GM18502 (cell line): ENCODE data around the gene PKD1L1.
"Not testable (repeated sequence)": the region's sequence is repeated elsewhere in the genome, so short reads cannot be mapped to it uniquely, and the experiment has no call there.

ENCODE experiments used
- ATAC-seq: cut with Tn5 transposase; IDR thresholded peaks from one replicate; pipeline ENCODE4 v1.9.1; 2021; ENCODE audit warnings: mild to moderate bottlenecking; ENCODE audit not compliant: unreplicated experiment, poor library complexity

Gene PKD1L1

DNA sequence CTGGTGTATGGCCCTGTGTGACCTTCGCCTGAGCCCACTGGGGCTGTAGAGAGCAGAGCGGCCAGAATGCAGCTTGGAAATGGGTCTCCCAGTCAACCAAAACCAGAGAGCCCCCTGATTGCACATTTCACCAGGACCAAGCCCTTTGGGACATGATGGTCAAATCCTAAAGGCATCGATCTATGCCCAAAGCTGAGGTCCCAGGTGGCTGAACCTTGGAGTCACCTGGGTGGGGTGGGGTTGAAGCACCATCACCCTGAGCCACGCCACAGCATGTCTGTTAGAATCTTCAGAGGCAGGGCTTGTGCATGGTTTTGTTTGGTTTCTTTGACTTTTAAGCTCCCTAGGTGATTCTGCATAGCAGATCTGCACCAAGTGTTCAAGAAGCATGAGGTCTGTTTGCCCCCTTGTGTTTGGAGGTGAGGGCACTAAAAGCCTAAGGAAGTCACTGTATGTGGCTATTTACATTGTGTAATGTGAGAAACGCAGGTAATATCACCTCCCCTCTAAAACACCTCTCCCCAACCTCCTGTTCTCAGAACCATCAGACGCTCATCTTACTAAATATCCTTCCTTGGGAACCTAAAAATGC, 9.6 kb downstream of the PKD1L1 start:
- no peak for ATAC-seq

DNA sequence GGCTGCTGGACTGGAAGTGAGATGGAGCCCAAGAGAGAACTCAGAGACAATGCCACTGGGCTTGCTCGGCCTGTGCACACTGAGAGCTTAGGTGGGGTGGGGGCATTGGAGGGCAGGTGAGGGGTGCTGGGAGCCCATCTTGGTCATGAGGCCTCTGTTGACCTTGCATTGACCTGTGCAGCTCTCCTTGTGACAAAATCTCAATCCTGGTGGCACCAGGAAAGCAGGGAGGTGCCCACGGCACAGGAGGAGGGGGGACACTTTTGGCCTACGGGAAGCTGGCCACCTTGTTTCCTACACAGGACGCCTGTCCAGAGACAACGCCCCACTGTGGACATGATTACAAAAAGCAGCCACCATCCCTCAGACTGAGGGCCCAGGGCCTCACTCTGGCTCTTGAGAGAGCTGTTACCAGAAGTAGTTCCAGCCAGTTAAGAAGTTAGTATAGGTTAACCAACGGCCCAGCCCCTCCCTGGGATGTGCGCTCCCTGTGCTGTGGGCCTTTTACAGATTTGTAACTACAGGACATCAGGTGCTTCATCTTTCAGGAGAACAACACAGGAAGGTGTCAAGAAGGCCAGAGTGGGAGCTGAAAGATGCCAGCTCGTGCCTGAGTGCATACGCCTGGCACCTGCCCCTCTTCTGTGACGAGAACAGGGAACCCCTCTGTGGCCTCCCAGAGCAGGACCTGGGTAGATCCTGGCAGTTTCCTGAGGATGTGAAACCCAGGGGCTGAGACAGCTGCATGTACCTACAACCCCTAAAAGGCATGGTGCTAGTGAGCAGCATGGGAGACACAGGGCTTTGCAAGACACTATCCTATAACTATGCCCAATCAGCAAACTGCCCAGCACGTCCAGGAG, 10.3 kb downstream of the PKD1L1 start:
- peak; percentile 68 for ATAC-seq

DNA sequence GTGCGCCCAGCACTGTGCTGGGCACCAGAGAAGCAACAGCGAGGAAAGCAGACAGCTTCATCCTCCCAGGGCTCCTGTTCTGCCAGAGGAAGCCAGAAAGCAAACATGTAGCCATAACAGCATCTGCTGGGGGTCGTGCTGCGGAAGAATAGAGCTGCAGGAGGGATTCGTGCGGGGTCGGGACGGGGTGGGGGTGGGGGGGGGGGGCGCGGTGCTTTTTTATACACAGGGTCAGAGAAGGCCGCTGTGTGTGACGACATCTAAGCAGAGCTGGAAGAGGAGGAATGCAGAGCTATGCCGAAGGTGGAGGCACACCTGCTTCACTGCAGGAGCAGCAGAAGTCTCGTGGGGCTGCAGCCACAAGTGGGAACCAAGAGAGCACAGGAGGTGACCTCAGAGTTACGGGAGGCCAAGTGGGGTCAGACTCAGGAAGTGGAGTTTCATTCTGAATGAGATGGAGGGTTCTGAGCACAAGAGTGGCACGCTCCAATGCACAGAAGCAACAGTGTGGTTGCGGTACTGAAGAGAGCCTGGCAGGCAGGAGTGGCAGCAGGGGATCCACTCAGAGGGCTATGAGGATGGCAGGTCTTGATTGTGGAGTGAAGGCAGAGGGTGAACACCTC, 11.1 kb downstream of the PKD1L1 start:
- peak; percentile 94 for ATAC-seq

DNA sequence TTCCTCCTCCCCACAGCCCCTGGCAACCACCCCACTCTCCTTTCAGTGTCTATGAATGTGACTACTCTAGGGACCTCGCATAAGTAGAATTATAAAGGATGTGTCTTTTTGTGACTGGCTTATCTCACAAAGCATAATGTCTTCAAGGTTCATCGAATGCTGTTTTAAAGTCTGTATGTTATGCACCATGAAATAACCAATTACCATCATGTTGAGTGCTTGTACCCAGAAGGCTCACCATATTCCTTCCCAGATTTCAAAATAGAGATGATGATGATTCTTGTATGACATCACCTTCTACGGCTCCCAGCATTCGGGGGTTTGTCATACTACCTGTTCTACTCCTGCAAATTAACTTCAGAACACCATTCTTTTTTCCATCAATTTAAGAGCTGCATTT, 11.9 kb downstream of the PKD1L1 start:
- ATAC-seq, result no peak

DNA sequence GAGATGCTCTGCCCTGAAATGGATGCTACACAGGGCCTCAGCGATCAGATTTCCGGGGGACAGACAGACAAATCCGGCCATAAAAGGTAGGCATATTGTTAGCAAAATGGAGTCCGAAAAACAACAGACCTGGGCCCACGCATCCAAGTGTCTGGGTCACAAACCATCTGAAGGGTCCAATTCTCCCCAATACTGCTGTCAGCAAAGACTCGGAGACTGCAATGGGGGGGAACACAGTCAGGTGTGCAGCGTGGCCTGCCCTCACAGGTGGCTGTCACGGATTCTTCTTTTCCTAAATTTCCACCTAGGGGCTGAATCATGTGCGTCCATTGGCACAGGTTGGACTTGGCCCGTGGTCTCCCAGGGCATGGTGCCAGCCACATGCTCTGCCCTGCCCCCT, 12.9 kb downstream of the PKD1L1 start:
- ATAC-seq, result no peak

DNA sequence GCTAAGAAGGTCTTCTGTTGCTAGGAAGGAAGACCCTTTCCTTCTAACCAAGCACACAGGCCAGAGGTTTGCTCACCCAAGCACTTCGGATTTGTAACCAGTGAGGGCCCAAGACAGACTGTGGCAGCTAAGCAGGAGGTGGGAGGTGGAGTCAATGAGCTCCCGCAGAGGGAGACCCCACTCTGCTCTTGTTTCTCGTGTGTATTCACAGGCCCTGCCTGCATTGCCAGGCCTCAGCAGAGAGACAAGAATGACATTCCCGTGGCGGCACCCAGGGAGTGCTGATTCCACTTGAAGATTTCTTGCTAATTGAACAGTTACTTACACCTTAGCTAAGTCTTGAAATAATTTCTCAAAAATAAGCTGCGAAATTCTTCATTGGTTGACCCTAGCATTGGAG, 13.4 kb downstream of the PKD1L1 start:
- no peak for ATAC-seq

DNA sequence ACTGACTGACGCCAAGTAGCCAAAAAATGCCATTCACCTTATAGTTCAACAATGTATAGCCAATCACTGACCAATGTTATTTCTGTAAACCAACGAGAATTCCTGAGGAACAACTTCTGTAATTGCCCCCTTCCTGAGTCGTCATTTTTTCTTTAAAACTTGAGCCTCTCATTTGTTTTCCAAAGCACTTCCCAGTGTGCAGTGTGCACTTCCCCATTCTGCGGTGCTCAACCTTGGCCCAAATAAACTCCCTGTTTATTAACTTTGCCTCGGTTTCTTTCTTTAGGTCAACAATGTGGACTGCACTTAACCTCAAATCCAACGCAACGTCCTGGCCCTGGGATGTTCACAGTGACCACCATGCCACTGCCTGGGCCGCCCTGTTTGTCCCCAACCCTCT, 15.1 kb downstream of the PKD1L1 start:
- ATAC-seq, result no peak

DNA sequence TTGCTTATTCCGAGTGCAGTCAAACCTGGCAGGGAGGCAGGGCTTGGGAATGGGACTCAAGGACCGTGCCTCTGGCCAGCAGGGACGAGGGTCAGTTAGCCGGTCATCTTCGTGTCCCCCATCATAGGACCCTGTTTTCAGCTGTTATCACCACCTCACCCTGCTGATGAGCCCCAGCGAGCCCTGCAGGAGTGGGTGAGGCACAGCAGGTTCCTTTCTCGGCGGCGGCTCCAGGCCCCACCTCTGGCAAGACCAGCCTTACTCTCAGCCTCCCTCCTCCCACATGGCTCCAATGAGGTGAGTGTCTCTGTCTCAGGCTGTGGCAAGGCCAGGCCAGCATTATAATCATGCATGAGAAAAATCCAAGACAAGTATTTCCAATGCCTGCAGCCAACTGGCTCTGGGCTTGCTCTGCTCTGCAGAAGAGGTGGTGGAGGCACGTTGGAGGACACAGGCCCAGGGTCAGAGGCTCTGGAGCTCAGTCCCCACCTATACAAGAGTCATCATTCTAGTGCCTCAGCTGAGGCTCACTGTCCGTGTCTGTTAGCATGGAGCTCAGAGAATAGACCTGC, 15.7 kb downstream of the PKD1L1 start:
- no peak for ATAC-seq

DNA sequence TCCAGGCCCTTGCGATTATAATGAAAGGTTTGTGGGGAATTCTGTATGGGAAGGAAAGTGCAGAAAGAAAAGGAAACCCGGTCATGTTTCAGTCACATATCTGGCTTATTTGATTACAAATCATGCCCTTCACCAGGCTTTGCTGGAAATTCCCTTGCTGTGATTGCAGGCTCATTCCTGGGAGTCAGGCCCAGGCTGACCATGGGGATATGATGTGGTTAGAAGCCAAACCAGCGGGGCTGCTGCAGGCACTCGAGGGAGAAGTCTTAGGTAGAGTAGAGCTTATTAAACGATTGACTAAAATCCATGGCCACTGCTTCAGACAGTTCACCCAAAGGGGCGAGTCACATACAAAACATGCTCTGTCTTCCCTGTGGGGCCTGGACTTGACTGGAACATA, 16.2 kb downstream of the PKD1L1 start:
- no peak for ATAC-seq

DNA sequence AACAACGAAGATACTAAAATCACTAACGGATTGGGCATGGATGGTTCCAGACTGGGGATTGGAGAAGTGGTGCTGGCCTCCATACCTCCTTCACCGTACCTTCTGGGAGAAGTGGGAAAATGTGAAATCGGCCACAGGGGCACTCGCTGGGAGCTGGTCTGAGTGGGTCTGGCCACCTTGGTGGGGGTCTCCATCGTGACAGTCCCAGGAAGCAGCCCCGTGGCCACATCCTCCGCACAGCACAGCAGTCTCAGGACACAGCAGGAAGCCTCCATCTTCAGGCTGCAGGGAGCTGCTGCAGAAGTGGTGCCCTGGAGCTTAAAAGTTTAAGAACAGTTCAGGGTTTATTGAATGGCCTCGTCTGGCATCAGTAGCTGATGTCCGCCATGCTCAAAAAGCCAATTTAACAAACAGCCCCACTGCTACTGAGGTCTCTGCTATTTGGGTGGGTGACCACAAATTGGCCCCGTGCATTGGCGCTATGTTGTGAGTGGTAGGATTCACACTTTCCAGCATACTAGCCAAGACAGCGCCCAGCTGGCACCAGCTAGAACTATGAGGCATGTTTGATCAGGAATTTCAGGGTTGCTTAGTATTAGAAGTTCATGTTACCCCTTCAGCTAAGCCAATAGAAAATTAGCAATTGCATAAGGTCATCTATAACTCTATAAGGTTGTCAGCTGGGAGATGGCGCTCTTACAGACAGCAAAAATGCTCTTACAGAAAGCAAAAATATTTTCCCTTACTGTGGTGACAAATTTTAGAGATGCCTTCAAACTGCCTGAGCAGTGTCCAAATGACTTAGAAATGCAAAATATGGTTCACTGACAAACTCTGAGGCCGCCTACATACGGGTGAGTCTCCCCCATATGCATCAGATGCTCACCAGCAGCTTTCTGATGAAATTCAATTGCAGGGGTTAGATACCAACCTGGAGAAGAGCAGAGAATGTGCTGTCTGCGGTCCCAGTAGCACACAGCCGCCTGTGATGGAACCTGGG, 17.0 kb downstream of the PKD1L1 start:
- ATAC-seq, result no peak

DNA sequence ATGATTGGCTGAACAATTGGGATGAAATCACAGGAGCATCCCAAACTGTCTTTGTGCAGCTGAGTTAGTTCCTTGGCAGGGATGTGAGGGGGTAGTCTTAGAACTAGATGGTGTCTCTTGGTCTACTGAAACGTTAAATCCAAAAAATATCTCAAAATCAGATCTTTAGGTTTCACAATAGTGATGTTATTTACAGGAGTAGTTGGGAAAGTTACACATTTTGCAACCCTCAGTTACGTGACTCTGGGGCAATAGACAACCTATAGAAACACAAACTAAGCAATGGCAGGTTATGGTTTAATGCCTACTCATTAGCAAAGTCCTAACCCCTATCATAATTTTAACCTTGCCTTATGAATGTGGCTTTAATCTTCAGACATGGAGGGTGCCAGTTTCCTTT, 24.0 kb downstream of the PKD1L1 start:
- no peak for ATAC-seq

DNA sequence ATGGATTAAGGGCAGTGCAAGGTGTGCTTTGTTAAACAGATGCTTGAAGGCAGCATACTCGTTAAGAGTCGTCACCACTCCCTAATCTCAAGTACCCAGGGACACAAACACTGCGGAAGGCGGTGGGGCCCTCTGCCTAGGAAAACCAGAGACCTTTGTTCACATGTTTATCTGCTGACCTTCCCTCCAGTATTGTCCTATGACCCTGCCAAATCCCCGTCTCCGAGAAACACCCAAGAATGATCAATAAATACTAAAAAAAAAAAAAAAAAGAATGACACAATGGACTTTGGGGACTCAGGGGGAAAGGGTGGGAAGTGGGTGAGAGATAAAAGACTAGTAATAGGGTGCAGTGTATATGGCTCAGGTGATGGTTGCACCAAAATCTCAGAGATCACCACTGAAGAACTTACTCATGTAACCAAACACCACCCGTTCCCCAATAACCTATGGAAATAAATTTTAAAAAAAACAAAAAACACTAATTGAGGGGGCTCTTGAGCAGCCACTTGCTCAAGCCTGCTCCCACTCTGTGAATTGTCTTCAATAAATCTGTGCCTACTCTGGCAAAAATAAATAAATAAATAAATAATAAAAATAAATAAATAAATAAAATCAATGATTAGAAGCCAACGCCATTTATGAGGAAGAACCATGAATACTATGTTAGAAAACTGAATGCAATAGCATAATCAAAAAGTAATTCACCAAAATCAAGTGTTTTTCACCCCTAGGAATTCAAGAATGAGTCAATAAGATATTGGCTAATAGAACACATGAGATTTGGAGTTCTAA, 25.0 kb downstream of the PKD1L1 start:
- ATAC-seq, result not testable (repeated sequence)

DNA sequence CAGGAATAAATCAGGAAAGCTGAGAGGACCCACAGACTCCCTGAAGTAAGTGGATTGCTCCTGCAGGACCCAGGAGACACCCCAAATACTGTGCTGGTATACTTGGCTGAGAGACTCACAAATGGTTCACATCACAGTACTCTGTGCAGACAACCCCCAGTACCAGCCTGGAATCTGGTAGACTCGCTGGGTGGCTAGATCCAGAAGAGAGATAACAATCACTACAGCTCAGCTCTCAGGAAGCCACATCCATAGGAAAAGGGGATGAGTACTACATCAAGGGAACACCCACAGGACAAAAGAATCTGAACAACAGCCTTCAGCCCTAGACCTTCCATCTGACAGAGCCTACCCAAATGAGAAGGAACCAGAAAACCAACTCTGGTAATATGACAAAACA, 31.8 kb downstream of the PKD1L1 start:
- ATAC-seq, result not testable (repeated sequence)

DNA sequence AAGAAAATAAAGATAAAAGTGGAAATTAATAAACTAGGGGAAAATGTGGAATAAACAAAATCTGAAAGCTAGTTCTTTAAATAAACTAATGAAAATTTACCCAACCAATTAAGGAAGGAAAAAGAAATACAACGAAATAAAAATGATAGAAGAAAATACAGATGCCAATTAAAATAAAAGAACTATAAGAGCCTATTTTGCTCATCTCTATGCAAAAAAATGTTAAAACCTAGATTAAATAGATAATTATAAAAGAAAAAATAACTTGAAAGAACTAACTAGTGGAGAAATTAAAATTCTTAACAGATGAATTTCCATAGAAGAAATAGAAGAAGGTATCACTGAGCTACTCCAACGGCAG, 32.7 kb downstream of the PKD1L1 start:
- ATAC-seq, result no peak

DNA sequence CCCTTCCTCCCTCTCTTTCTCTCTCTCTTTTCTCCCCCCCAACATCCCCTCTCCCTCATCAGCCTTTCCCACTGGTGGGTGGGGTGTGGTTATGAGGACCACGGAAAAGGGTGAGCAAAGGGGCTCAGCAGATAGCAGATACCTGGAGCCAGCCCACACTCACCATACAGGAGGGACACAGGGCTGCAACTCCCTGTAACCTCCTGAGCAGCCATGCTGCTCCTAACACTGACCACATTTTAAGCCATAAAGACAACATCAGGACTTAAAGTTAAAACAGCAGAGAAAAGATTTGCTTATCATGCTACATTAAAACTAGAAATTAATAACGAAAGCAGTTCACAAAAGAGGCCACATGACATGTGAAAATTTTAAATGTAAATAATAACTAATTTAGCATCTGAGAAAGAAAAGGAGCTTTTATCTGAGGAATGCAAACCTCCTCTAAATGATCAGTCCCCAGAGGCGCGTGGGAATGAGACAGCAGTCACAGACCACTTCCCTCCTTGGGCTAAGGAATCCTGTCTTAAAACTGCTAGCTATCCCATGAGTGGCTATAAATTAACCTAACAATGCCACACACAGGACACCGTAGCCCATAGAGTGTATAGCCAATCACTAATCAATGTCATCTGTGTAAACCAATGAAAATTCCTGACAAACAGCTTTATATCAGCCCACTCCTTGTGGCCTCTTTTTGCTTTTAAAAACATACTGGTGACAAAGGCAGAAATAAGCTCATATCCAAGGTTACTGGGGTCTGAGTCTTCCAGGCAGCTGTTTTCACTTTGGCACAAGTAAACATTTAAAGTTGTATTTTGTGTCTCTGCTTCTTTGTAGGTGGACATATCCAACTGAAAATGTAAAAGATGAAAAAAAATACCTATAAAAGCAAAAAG, 33.3 kb downstream of the PKD1L1 start:
- no peak for ATAC-seq

DNA sequence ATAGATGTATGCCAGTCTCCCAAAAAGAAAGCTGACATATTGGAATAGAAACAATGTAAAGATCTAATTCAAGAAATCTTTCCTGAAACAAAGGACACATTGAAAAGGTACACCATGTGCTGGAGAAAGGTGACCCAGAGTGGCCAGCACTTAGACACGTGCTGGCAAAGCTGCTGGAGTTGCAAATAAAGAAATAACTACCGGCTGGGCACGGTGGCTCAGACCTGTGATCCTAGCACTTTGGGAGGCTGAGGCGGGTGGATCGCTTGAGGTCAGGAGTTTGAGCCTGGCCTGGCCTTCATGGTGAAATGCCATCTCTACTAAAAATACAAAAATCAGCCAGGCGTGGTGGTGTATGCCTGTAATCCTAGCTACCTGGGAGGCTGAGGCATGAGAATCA, 35.9 kb downstream of the PKD1L1 start:
- ATAC-seq, result no peak

DNA sequence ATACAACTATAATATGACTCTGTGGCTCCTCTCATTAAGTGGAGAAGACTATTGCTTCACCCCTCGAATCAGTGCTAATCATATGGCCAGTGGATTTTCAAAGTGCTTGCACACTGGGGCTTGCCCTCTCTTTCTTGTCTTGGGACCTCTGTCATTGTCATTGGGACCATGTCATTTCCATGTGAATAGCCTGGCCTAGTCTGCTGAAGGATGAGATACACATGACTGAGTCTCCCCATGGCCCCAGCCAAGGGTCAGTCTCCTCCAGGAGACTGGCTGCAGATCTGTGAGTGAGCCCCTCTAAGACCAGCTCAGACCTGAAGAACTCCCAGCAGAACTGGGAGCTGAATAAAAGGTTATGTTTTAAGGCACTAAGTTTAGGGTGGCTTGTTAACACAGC, 39.5 kb downstream of the PKD1L1 start:
- no peak for ATAC-seq

DNA sequence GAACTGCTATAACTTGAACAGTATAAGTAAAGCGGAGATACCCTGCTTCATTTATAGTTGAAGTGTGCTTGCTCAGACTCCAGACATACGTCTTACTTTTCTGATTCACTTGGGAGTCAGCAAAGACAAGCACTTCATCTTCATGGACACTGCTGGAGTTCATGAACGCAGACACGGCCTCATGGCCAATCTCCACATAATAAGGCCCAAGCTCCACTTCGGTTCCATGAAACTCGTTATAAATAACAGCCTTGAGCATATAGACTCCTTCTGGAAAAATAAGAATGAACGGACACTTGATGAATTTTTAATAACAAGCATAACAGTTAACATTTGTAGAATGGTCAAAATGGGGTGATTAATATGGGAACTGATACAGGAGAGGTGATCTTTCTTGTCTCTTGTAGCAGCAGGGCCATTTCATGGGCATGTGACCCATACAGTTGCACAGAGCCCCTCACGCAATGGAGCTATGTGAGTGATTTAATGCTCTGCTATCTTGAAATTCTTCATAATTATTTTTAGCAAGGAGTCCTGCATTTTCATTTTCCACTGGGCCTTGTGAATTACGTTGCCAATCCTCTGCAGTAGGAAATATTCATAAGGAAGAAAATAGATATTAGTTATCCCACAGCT, 40.2 kb downstream of the PKD1L1 start:
- no peak for ATAC-seq
